Activated naive CD8-positive, alpha-beta T cell treated with anti-CD3 and anti-CD28 coated beads for 36 hours (primary cell): ENCODE measurements around the gene PGD. TPM values are rescaled to one million over a fixed set of nuclear protein-coding genes. Genes with fewer than 3 reads are reported as not detected.
"Not testable (repeated sequence)": the region's sequence is repeated elsewhere in the genome, so short reads cannot be mapped to it uniquely, and the experiment has no call there.

ENCODE experiments used
- DNase-seq: peaks from one replicate; pipeline ENCODE4 v3.0.0; 2021
- H3K27ac Mint-ChIP-seq: one replicate; pipeline ENCODE4 v1.8.0; 2022; ENCODE audit warnings: mild to moderate bottlenecking, moderate library complexity, mixed read lengths
- H3K27me3 Mint-ChIP-seq: one replicate; pipeline ENCODE4 v1.8.0; 2022; ENCODE audit warnings: mild to moderate bottlenecking, mixed read lengths
- H3K36me3 Mint-ChIP-seq: one replicate; pipeline ENCODE4 v1.8.0; 2021; ENCODE audit warnings: mild to moderate bottlenecking, mixed read lengths
- H3K4me1 Mint-ChIP-seq: one replicate; pipeline ENCODE4 v1.8.0; 2021; ENCODE audit warnings: mixed read lengths
- H3K4me3 Mint-ChIP-seq: one replicate; pipeline ENCODE4 v1.8.0; 2022; ENCODE audit warnings: mild to moderate bottlenecking, moderate library complexity, mixed read lengths
- H3K9me3 Mint-ChIP-seq: one replicate; pipeline ENCODE4 v1.8.0; 2022; ENCODE audit warnings: mixed read lengths
- total RNA-seq, 2 experiments: library from RNA; stranded (reverse); gene quantifications; one replicate each; pipeline ENCODE4 v1.2.3, GENCODE V29; 2021

The PGD gene
- total RNA-seq, result 100 to 1,000 TPM; 135 TPM

GRCh38 chr1:10398734-10399443 lies at the start of gene PGD:
PGD (plus strand) TSS chr1:10399064; CDS start chr1:10399118, 54 bp downstream.
- peak within 1 kb of the TSS; percentile 78 for H3K27ac Mint-ChIP-seq
- peaks cover 22% of the 10 kb centered on the region for H3K36me3 Mint-ChIP-seq
- peaks cover 14% of the 10 kb centered on the region for H3K4me1 Mint-ChIP-seq
- H3K27me3 Mint-ChIP-seq, result no peaks in the 10 kb centered on the region
- H3K4me3 Mint-ChIP-seq, result peak within 1 kb of the TSS; percentile 90
- peaks cover 3% of the 10 kb centered on the region for H3K9me3 Mint-ChIP-seq
- peak; percentile 99 for DNase-seq

- no peak overlapping the region for H3K27ac Mint-ChIP-seq
- no peak overlapping the region for H3K4me3 Mint-ChIP-seq
- no peaks in the 10 kb centered on the region for H3K9me3 Mint-ChIP-seq
- no peaks in the 10 kb centered on the region for H3K27me3 Mint-ChIP-seq
- peaks cover 2% of the 10 kb centered on the region for H3K36me3 Mint-ChIP-seq
- H3K4me1 Mint-ChIP-seq, result no peaks in the 10 kb centered on the region
- DNase-seq, result no peak
Measured at GRCh38 chr1:10353282-10353681, 45.6 kb upstream of the PGD start.

DNA sequence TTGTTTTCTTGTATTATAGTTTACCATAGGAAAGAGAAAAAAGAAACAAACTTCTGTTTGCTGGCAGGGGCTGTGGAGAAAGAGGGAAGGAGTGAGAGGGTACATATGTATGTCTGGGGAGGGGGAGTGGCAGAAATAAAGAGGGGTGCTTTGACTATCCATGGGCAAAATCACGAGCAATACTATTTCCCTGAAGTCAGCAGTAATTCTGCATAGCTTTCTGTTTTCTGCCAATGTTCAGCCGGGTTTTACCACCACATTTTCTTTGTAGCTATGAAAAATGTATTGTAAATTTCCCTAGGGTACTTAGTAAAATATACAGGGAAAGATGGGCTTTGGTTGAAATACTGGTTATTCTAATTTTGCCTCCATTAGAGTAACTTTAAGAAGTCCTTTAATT lies 45.2 kb upstream of the PGD start:
- no peak overlapping the region for H3K27ac Mint-ChIP-seq

GRCh38 chr1:10360045-10360444 lies 38.8 kb upstream of the PGD start:
- no peaks in the 10 kb centered on the region for H3K9me3 Mint-ChIP-seq
- DNase-seq, result no peak
- peaks cover 3% of the 10 kb centered on the region for H3K4me1 Mint-ChIP-seq
- peak overlapping the region; percentile 63 for H3K27ac Mint-ChIP-seq
- H3K36me3 Mint-ChIP-seq, result peaks cover 1% of the 10 kb centered on the region
- H3K27me3 Mint-ChIP-seq, result no peaks in the 10 kb centered on the region
- no peak overlapping the region for H3K4me3 Mint-ChIP-seq

More for the DNA sequence above, 45.2 kb upstream of the PGD start:
- H3K4me3 Mint-ChIP-seq, result no peak overlapping the region
- H3K36me3 Mint-ChIP-seq, result peaks cover 2% of the 10 kb centered on the region
- no peak for DNase-seq
- no peaks in the 10 kb centered on the region for H3K4me1 Mint-ChIP-seq
- H3K27me3 Mint-ChIP-seq, result no peaks in the 10 kb centered on the region
- H3K9me3 Mint-ChIP-seq, result no peaks in the 10 kb centered on the region

DNA sequence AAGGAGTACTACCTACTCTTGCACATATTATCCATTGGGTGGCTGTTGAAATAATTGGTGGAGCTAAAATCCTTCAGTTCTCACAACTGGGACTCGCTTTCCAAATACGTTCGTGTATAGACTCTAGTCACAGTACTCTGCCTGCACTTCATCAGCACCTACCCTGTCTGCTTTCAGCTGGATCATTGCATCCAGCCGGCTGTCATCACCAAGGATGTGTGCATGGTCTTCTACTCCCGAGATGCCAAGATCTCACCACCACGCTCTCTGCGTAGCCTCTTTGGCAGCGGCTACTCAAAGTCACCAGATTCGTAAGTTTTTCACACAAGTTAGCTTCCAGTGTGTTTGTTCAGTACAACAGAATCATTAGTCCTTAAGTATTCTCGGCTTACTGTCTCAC lies 37.3 kb upstream of the PGD start:
- no peak for DNase-seq
- Mint-ChIP-seq H3K4me1 (peaks cover 3% of the 10 kb centered on the region), H3K36me3 (peaks cover 4% of the 10 kb centered on the region), H3K27ac (no peak overlapping the region), H3K4me3 (no peak overlapping the region), H3K9me3 (no peaks in the 10 kb centered on the region), H3K27me3 (no peaks in the 10 kb centered on the region)

GRCh38 chr1:10368194-10368593 lies 30.7 kb upstream of the PGD start:
- peaks cover 3% of the 10 kb centered on the region for H3K36me3 Mint-ChIP-seq
- no peaks in the 10 kb centered on the region for H3K4me1 Mint-ChIP-seq
- H3K4me3 Mint-ChIP-seq, result no peak overlapping the region
- no peaks in the 10 kb centered on the region for H3K9me3 Mint-ChIP-seq
- DNase-seq, result no peak
- H3K27me3 Mint-ChIP-seq, result no peaks in the 10 kb centered on the region
- no peak overlapping the region for H3K27ac Mint-ChIP-seq

GRCh38 chr1:10374442-10374860 lies 24.4 kb upstream of the PGD start:
- H3K4me1 Mint-ChIP-seq, result no peaks in the 10 kb centered on the region
- no peak for DNase-seq
- H3K27ac Mint-ChIP-seq, result no peak overlapping the region
- H3K4me3 Mint-ChIP-seq, result no peak overlapping the region
- H3K9me3 Mint-ChIP-seq, result no peaks in the 10 kb centered on the region
- H3K27me3 Mint-ChIP-seq, result no peaks in the 10 kb centered on the region
- no peaks in the 10 kb centered on the region for H3K36me3 Mint-ChIP-seq

GRCh38 chr1:10377365-10378029 lies 21.4 kb upstream of the PGD start:
- not testable (repeated sequence) for H3K4me3 Mint-ChIP-seq, H3K9me3 Mint-ChIP-seq, H3K27ac Mint-ChIP-seq, H3K36me3 Mint-ChIP-seq, H3K27me3 Mint-ChIP-seq, H3K4me1 Mint-ChIP-seq
- peak; percentile 6 for DNase-seq

GRCh38 chr1:10378081-10378841 lies 20.6 kb upstream of the PGD start:
- H3K27ac Mint-ChIP-seq, result no peak overlapping the region
- DNase-seq, result no peak
- H3K36me3 Mint-ChIP-seq, result no peaks in the 10 kb centered on the region
- H3K4me1 Mint-ChIP-seq, result no peaks in the 10 kb centered on the region
- no peaks in the 10 kb centered on the region for H3K27me3 Mint-ChIP-seq
- H3K4me3 Mint-ChIP-seq, result no peak overlapping the region
- H3K9me3 Mint-ChIP-seq, result no peaks in the 10 kb centered on the region

- Mint-ChIP-seq H3K4me3 (no peak overlapping the region), H3K36me3 (no peaks in the 10 kb centered on the region), H3K27me3 (no peaks in the 10 kb centered on the region), H3K9me3 (no peaks in the 10 kb centered on the region), H3K27ac (no peak overlapping the region), H3K4me1 (no peaks in the 10 kb centered on the region)
- no peak for DNase-seq
Measured at GRCh38 chr1:10379101-10379620, 19.7 kb upstream of the PGD start.

GRCh38 chr1:10379676-10380075 lies 19.2 kb upstream of the PGD start:
- Mint-ChIP-seq H3K36me3 (no peaks in the 10 kb centered on the region), H3K27ac (no peak overlapping the region), H3K27me3 (no peaks in the 10 kb centered on the region), H3K9me3 (no peaks in the 10 kb centered on the region), H3K4me3 (no peak overlapping the region), H3K4me1 (no peaks in the 10 kb centered on the region)
- DNase-seq, result no peak

DNA sequence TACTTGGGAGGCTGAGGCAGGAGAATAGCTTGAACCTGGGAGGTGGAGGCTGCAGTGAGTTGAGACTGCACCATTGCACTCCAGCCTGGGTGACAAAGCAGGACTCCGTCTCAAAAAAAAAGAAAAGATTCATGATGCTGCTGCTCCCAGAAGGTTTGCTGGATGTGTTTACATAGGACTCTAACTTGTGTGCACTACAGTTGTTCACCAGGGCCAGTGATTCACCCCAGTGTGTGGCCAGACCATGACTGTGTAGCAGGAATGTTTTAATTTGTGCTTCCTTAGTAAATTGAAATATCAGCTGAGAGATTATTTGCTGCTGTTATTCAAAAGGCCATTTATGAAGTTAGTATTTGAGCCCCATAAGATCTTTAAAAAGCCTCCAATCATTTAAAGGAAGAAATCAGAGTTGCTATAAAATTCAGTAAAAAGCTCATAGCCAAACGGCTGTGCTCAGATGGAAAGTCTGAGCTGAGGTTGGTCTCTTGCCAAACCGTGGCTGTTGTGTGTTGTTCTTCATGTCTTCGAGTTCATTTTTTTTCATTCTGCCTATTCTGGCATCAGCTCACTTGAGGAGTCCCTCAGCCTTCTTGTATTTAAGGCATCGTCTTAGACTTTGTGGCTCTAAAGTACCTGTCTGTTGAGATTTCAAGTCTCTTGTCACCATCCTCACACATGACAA lies 18.1 kb upstream of the PGD start:
- DNase-seq, result no peak
- Mint-ChIP-seq H3K27ac (no peak overlapping the region), H3K9me3 (no peaks in the 10 kb centered on the region), H3K36me3 (no peaks in the 10 kb centered on the region), H3K27me3 (no peaks in the 10 kb centered on the region), H3K4me1 (no peaks in the 10 kb centered on the region), H3K4me3 (no peak overlapping the region)

- Mint-ChIP-seq H3K4me3 (no peak overlapping the region), H3K27me3 (no peaks in the 10 kb centered on the region), H3K27ac (no peak overlapping the region), H3K4me1 (peaks cover 3% of the 10 kb centered on the region), H3K9me3 (no peaks in the 10 kb centered on the region), H3K36me3 (no peaks in the 10 kb centered on the region)
- DNase-seq, result no peak
Measured at GRCh38 chr1:10383630-10384029, 15.2 kb upstream of the PGD start.

- no peaks in the 10 kb centered on the region for H3K36me3 Mint-ChIP-seq
- no peak overlapping the region for H3K27ac Mint-ChIP-seq
- no peaks in the 10 kb centered on the region for H3K9me3 Mint-ChIP-seq
- DNase-seq, result no peak
- H3K4me1 Mint-ChIP-seq, result peaks cover 3% of the 10 kb centered on the region
- no peak overlapping the region for H3K4me3 Mint-ChIP-seq
- no peaks in the 10 kb centered on the region for H3K27me3 Mint-ChIP-seq
Measured at GRCh38 chr1:10384219-10384618, 14.6 kb upstream of the PGD start.
